Putamen (tissue), 1 donor: ENCODE results near the gene EXOC4.

Experiments
- DNase-seq: peaks from one replicate; pipeline ENCODE4 v3.0.0-alpha.2; 2016; ENCODE audit warnings: low spot score

EXOC4 gene

DNA sequence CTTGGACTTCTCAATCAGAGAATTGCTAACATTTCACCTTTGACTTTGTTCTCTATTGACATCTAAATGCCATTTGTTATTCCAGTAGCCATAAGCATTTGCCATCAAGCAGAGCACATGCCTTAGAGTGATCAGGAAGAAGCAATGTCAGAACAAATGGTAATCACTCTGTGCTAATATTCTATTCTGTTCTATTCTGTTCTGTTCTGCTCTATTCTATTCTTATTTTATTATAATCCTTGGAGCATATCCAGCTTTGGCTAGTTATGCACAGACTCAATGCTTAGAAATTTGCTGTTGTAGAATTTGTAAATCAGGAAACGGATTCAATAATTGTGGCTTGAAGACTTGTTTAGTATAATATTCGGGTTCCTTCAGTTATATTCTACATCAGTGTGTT lies 175.4 kb downstream of the EXOC4 start:
- DNase-seq, result no peak

DNA sequence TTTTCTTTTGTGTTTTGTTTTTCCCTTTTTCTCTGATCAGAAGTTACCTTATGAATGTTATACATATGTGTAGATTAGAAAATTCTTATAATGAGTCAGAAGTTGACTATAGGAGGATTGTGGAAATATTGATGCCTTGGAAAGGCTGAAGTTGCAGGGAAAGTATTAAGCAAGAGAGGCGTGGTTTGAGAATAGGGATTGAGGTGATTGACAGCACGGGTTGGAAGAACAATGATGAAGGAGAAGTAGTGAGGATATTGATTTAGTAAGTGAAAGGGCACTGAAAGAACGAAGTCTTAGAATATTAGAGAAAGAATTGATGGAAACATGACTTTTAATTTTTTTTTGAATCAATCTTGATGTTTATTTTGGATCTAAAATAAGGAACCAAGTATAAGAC lies 176.0 kb downstream of the EXOC4 start:
- no peak for DNase-seq

DNA sequence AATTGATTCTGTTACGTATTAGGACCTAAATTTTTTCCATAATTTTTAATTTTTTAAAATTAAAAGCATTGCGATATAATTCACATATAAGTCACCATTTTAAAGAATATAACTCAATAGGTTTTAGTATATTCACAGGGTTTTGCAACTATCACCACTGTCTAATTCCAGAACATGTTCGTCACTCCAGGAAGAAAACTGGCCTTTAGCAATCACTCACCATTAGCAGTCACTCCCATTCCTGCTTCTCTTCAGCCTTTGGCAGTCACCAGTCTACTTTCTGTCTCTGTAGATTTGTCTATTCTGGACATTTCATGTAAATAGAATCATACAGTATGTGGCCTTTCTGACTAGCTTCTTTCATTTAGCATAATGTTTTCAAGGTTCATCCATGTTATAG lies 176.5 kb downstream of the EXOC4 start:
- no peak for DNase-seq

DNA sequence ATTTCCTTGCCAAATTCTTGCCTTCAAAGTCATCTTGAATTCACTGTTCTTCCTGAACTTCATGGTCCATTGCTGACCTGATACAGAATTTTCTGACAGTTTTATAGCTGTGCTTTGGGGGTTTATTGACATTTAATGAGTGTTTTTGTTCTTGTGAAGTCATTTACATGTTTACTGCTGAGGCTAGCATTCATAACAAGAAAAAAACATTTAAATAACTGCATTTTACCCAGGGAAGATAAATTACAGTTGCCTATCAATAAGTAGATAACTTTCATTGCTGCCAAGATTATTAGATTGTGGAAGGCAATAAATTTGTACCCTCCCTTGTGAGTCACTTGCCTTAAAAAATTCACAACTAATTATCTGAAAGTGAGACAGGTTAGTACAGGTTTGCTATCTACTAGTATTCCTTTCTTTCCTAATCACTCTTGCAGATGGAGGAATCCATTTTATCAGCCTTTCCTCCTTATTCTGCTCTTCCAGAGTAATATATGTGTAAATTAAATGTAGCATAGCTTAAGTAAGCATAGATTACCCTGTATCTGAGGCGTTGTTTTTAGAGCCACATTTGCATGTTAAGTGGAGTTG lies 178.4 kb downstream of the EXOC4 start:
- DNase-seq, result no peak

DNA sequence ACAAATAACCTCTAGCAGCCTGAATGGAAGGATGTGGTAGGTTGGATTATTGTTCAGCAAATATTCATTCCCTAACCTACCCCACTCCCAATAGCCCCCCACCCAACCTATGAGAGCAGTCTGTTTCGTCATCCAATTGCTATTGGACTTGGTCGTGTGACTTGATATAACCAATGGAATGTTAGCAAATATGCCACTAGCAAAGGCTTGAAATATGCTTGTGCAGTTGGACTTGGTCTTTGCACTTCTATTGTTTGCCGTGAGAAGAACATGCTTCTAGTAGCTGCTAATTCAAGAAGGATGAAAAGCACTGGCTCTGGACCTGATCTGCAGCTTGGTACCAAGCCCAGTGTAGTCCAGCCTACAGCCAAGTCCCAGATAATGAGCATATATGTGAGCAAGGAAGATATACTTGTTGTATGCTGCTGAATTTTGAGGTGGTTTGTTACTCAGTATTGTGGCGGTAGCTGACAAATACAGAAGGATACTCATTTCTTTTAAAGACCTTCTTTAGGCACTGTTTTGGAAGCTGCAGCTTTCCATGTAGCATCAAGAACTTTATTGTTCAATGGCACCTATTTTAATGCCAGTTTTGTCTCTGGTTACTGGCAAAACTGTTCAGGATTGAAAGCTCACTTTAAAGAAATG lies 180.4 kb downstream of the EXOC4 start:
- DNase-seq, result no peak

DNA sequence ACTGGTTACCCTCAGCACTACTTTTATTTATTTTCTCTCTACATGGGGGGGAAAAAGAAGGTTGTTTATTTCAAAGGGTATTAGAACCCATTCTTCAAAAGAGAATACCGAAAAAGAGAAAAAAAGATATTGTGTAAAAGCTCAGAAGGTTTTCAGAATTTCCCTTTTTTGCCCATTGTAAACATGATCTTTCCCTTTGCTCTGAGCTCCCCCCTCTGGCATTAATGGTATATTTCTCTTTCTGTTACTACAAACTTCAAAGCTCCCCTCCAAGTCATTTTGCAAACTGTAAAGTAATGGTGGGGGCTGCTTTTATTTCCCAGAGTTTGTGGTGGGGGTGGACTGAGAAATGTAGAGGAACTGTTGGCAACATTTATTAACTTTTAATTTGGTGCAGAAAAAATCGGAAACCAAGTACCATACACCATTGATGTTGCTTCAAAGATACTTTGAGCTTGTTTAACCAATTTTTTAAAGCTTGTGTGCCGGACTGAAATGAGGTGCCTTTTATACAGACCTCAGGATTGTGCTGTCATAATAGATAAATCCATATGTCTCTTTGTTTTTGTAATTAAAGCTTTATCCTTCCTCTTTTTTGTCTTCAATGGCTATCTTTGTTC lies 181.5 kb downstream of the EXOC4 start:
- peak; percentile 13 for DNase-seq

DNA sequence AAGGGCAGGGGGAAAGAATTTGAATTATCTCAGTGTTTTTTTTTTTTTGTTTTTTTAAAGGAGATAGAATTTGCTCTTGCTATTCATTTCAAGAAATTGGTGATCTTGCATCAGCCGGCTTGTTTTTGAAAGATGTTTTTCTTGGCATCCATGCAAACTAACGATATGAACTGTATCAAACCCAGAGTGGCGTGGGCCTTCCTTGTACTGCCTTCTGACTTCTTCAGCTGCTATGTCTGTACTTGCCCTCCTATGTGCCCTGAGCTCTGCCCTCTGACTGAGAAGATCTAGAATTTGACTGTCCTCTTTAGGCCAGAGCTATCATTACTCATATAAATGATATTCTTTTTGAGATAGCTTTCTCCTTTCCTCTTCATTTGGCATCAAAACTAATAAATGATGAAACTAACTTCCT lies 183.1 kb downstream of the EXOC4 start:
- no peak for DNase-seq

DNA sequence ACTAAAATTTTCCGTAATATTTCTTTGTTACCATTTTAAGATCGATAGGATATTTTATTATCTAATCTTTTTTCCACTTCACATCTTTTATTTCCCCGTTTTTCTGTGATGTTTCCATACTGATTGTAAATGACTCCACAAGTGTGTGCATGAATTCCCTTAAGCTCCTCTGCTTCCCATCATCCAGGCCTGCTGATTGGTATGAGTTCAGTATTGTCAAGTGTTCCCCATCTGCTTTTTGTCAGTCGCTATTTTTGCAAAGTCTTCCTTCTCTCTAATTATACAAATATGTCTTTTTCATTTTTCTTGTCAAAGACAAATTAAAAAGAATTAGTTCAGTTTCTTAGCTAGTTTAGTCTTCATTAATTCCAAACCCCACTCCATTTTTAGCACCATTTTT lies 184.7 kb downstream of the EXOC4 start:
- DNase-seq, result no peak

DNA sequence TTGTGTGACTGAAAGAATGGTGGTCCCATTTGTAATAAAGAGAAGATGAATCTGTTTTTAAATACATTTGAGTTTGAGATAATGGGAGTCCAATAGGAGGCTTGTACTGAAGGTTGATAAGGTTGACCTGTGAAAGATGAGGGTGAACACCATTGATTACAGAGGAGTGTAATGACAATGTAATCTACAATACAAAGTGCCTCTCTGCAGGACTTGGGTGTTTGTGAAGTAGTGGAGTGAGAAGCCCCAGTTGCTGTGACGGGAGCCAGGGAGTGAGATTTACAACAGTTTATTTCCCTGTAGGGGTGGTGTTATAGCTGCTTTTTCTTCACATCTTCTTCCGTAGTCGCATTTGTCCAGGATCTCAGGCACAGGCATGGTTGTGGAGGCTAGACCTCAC lies 189.9 kb downstream of the EXOC4 start:
- no peak for DNase-seq

DNA sequence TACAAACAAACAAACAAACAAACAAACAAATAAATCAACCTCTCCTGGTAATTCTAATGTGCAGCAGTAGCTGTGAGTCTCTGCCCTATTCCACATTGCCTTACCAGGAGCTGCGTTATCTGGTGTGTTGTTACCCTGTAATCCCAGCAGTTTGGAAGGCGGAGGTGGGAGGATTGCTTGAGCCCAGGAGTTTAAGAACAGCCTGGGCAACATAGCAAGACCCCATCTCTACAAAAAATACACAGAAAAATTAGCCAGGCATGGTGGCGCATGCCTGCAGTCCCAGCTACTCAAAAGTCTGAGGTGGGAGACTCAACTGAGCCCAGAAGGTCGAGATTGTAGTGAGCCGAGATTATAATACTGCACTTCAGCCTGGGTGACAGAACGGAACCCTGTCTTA lies 192.7 kb downstream of the EXOC4 start:
- DNase-seq, result no peak

DNA sequence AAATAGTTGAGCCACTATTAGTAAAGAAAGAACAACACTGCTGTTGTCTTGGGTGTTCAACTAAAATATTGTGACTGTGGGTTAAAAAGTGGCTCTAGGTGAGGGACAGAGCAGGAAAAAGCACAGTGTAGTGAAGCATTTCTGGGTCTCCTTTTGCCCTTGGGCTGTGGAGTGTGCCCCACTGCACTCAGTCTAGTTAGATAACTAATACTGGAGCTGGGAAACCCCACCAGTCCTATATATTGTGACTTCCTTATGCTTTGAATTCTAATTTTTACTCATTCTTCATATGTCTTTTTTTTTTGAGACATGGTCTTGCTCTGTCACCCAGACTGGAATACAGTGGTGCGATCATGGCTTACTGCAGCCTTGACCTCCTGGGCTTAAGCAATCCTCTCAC lies 195.1 kb downstream of the EXOC4 start:
- no peak for DNase-seq

DNA sequence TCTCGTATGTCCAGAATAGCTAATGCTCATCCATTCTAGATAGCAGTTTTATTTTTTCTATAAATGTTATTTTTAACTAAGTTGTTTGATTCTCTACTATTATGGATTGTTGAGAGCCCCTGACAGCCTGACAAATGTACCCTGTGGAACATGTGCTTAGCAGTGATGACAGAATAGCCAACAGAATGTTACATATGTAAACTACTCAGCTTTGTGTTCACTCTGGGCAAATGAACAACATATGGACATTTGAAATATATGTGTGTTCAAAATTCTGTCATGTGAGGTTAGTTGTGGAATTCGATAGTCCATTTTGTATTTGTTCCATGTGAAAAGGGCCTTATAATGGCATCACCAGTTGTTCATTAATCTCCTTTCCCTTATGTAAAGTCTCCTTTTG lies 199.7 kb downstream of the EXOC4 start:
- DNase-seq, result no peak

DNA sequence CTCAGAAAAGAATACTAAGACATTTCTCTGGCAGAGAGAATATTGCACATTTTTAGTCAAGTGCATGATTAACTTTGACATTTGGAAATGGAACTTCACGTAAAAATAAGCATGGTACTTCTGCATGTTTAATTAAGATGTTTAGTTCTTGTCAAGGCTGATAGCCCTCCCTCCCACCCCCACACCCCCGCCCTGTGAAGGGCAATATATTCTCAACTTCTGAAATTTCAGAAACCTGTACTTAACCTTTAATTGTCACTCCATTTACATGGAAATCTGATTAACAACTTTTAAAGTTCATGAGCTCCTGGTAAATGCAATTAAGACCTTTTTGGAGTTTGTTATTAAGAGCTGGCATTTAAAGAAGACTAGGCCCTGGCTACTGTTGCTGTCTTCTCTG lies 205.8 kb downstream of the EXOC4 start:
- no peak for DNase-seq

DNA sequence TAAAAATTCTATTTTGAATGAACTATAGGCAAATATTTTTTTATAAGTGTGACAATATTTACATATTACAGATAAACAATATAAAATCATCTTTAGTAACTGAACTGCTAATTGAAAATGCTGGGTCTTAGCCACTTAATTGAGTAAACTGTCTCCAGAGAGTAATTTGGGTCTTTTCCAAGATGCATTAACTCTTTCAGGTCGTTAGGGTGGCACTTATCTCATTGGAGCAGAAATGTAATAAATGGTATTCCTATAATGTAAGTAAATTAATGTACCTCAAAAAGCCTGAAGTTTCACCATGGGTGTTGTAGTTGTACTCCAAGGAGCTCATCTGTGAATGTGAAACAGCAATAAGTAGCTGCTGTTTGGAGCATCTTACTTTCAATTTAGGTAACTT lies 208.5 kb downstream of the EXOC4 start:
- no peak for DNase-seq

DNA sequence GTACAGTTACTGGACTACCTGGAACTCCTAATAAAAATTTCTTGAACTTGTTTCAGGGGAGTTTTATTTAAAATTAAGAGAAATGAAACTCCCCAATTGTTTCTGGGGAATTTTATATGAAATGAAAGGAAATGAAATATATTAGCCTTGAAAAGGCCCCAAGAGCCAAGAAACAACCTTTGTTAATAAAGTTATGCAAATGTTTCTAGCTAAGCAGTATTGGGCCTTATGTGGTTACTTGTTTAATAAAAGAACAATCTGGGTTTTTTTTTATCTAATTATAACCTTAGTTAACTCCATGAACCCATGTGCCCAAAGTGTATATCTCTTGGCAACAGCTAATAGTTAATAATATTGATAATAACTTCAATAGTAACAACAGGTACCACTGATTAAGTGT lies 222.8 kb downstream of the EXOC4 start:
- no peak for DNase-seq

DNA sequence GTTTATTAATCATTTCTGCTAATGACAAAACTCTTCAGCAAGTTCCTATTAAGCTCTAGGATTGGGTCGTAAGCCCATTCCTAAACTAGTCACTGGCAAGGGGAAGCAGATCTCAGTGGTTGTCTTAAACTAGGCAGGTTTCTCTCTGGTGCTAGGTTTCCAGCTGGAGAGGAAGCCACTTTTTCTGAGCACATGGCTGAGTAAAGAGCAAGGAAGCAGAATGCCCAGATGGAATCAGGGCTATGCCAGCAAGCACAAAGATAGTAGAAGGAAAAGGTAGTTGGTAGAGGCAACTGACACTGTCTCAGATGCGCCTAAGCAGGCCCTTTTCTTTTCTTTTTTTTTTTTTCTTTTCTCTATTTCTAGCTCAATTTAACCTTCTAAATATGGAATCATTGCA lies 224.9 kb downstream of the EXOC4 start:
- no peak for DNase-seq

DNA sequence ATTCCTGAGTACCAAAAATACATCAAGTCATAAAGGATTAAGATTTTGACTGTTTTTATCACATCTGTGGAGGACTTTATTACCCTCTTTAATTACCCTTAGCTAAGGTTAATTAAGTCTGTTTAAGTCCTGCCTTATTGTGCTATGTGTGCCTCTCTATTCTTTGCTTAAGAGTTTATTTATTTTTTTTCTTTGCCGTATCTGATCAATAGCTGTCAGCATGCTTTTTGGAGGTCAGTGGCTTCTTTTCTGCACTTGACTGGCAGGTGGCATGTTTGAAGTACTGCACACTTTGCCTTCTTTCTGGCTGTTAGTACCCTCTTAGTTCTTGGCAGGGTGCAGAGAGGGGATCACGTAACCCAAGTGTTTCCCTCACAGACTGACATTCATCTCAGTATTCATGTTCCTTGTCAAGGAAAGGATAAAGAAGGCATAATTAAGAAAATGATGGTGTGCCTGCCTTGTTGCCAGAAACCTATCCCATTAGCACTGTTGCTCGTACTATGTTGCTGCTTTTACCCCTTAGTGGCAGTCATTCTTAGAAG lies 225.8 kb downstream of the EXOC4 start:
- no peak for DNase-seq

DNA sequence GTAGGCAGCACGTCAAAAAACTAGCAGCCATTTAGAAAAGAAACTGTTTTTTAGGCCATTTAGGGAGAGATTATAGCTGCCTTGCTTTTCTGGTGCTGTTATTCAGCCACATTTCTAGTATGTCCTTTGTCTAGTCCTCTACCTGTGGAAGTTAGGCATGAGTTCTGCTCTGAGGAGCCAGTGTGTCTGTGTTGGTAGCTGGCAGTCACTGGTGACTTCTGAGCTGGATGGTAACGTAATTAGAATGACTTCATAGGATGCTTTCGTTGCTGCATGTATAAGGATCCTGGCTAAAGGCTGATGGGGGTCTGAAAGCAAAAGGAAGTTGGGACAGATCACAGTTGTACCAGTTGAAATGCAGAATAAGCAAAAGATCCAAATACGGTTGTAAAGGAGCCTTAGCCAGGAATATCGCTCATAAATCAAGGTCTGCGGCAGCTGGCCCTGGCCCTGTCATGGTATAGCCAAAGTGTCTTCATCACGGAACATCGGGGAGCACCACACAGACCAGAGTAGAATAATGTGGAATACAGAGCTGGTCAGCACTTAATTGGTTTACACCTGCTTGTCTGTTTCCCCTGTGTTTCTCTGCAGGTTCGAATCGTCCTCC lies 226.7 kb downstream of the EXOC4 start:
- DNase-seq, result no peak

DNA sequence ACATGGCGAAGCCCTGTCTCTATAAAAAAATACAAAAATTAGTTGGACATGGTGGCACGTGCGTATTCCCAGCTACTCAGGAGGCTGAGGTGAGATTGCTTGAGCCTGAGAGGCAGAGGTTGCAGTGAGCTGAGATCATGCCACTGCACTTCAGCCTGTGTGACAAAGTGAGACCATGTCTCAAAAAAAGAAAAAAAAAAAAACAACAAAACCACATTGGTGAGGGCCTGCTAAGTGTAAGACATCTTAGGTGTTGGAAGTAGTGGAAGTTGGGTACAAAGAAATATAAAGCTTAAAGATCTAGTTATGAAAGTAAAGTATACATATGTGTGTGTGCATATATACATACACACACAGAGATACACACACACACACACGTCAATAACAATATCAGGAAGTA lies 228.0 kb downstream of the EXOC4 start:
- no peak for DNase-seq

DNA sequence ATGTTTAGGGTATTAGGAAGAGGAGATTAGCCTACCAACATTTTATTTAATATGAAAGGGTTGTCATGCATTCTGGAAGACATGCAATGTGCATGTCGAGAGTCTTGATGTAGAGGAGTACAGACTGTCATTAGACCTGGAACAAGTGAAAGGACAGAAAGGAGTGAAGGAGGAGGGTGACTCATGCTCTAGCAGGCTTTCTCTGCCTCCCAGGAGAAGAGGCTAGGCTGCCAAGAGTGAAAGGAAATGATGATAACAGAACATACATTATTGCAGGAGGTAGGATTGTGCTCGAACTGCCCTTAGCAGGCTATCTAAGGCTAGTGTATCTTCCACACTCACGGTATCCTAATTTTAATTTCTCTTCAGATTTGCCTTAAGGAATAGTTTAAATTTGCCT lies 228.8 kb downstream of the EXOC4 start:
- DNase-seq, result peak; percentile 12

DNA sequence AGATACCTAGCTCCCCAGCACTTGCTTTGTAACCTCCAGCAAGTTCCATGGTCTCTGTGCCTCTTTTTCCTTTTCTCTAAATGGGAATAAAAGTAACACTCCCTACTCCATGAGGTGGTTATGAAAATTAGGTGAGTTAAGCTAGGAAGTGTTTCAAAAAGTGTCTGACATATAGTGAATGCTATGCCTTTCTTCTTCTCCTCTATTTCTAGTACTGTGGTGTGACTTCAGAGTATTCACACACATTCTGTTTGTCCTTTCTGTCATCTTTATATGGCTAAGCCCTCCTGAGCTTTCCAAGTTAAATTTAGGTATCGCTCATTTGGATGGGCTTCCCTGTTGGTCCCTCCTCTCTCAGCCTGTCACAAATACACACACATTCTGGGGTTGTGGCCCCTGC lies 229.7 kb downstream of the EXOC4 start:
- DNase-seq, result no peak

DNA sequence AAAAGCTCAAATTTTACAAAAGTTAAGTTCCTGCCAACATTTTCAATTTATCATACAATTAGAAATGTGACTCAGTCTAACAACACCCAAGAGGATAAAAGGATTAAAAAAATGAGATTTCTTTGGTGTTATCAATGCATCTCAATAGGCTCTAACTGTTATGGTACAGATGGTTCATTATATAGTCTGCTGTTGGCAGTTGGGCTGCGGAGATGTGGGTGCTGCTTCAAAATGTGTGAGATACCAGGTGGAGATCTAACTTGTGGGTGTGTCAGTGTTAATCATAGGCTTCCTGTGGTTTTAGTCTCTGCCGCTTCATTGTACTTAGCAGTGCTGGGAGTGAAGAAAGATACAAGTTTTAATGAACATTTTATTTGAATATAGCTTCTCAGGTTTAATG lies 231.2 kb downstream of the EXOC4 start:
- DNase-seq, result no peak

DNA sequence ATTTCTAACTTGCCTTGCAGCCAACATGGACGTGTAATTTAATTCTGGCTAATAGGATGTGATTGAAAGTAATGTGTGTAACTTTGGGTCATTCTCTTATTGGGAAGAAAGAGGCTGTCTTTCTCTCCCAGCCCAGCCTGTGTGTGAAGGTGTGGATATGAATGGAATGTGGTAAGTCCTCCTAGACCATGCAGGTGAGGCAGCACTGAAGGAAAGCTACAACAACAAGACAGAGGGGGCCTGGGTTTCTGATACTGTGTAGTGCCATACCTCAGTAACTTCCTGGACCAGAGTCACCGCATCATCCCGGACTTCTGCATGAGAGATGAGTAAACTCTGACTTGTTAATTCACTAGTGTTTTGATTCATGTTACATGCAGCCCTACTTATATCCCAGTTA lies 237.0 kb downstream of the EXOC4 start:
- DNase-seq, result no peak
